GM11168 (cell line): Measurements from ENCODE around the gene OLFM1.
"Not testable (repeated sequence)": the region's sequence is repeated elsewhere in the genome, so short reads cannot be mapped to it uniquely, and the experiment has no call there.

Source experiments
- in situ Hi-C: fragments of 300-500 bp; cut with MboI; formaldehyde crosslinking; loops from one replicate; pipeline ENCODE4 v1.12.0; 2022; ENCODE audit warnings: low sequenced_read_pairs; ENCODE audit not compliant: unreplicated experiment

The OLFM1 gene

GRCh38 chr9:135056541-135056940, 30.9 kb upstream of the OLFM1 start:
- in situ Hi-C loops, result no loop called here

GRCh38 chr9:135060461-135061116, 26.9 kb upstream of the OLFM1 start:
- in situ Hi-C loops, result no loop called here

GRCh38 chr9:135061441-135061840, 26.0 kb upstream of the OLFM1 start:
- in situ Hi-C loops, result no loop called here

- in situ Hi-C loops, result no loop called here
Measured at GRCh38 chr9:135062254-135062653, 25.2 kb upstream of the OLFM1 start.

GRCh38 chr9:135063466-135063865, 24.0 kb upstream of the OLFM1 start:
- in situ Hi-C loops, result not testable (repeated sequence)

GRCh38 chr9:135063888-135064287, 23.6 kb upstream of the OLFM1 start:
- in situ Hi-C loops, result not testable (repeated sequence)

GRCh38 chr9:135065151-135065550, 22.3 kb upstream of the OLFM1 start:
- in situ Hi-C loops, result no loop called here

GRCh38 chr9:135065804-135066203, 21.7 kb upstream of the OLFM1 start:
- in situ Hi-C loops, result no loop called here

- in situ Hi-C loops, result no loop called here
Measured at GRCh38 chr9:135066291-135066690, 21.2 kb upstream of the OLFM1 start.

GRCh38 chr9:135067096-135067710, 20.3 kb upstream of the OLFM1 start:
- in situ Hi-C loops, result no loop called here

- in situ Hi-C loops, result no loop called here
Measured at GRCh38 chr9:135068776-135069415, 18.6 kb upstream of the OLFM1 start.

- in situ Hi-C loops, result no loop called here
Measured at GRCh38 chr9:135069558-135070197, 17.8 kb upstream of the OLFM1 start.

- in situ Hi-C loops, result no loop called here
Measured at GRCh38 chr9:135070198-135070951, 17.1 kb upstream of the OLFM1 start.

- in situ Hi-C loops, result no loop called here
Measured at GRCh38 chr9:135070964-135071735, 16.3 kb upstream of the OLFM1 start.

GRCh38 chr9:135073081-135073740, 14.3 kb upstream of the OLFM1 start:
- in situ Hi-C loops, result no loop called here

- in situ Hi-C loops, result no loop called here
Measured at GRCh38 chr9:135073741-135074305, 13.6 kb upstream of the OLFM1 start.

GRCh38 chr9:135074354-135075233, 12.9 kb upstream of the OLFM1 start:
- in situ Hi-C loops, result no loop called here
